Cerebellar nuclear complex (tissue), 1 donor: Measurements from ENCODE around the gene CDH11.

Experiments
- DNase-seq, 2 experiments: peaks; one replicate each; lab custom pipeline; 2025; lab: John Stamatoyannopoulos, UW

The CDH11 gene

GRCh38 chr16:65117811-65118448 lies 3.9 kb downstream of the CDH11 start:
- peak; percentile 57 to 86 for DNase-seq

GRCh38 chr16:65116818-65117430 lies 4.9 kb downstream of the CDH11 start:
- DNase-seq = no peak

- DNase-seq = no peak
These were observed 5.6 kb downstream of the CDH11 start for GRCh38 chr16:65116216-65116615.

GRCh38 chr16:65114527-65114926 lies 7.3 kb downstream of the CDH11 start:
- DNase-seq = peak; percentile 83 to 90

- no peak for DNase-seq
These were observed 8.4 kb downstream of the CDH11 start for GRCh38 chr16:65113441-65113840.

GRCh38 chr16:65111306-65111705 lies 10.6 kb downstream of the CDH11 start:
- no peak for DNase-seq

- DNase-seq = no peak
These were observed 15.1 kb downstream of the CDH11 start for GRCh38 chr16:65106757-65107156.

- DNase-seq = no peak
These were observed 16.7 kb downstream of the CDH11 start for GRCh38 chr16:65105171-65105570.

GRCh38 chr16:65104471-65104870 lies 17.4 kb downstream of the CDH11 start:
- DNase-seq = no peak

GRCh38 chr16:65102326-65102725 lies 19.5 kb downstream of the CDH11 start:
- DNase-seq = no peak

GRCh38 chr16:65101009-65101408 lies 20.9 kb downstream of the CDH11 start:
- DNase-seq = no peak

GRCh38 chr16:65099607-65100006 lies 22.3 kb downstream of the CDH11 start:
- DNase-seq = no peak

GRCh38 chr16:65098916-65099315 lies 22.9 kb downstream of the CDH11 start:
- DNase-seq = no peak

- peak in 1 of 2 experiments; percentile 9 for DNase-seq
These were observed 24.6 kb downstream of the CDH11 start for GRCh38 chr16:65097296-65097695.

GRCh38 chr16:65095906-65096305 lies 26.0 kb downstream of the CDH11 start:
- no peak for DNase-seq

GRCh38 chr16:65095090-65095728 lies 26.7 kb downstream of the CDH11 start:
- no peak for DNase-seq

- no peak for DNase-seq
These were observed 27.9 kb downstream of the CDH11 start for GRCh38 chr16:65094009-65094408.

GRCh38 chr16:65083164-65083857 lies 38.6 kb downstream of the CDH11 start:
- DNase-seq = no peak

- DNase-seq = no peak
These were observed 42.3 kb downstream of the CDH11 start for GRCh38 chr16:65079549-65079948.

- DNase-seq = no peak
These were observed 44.7 kb downstream of the CDH11 start for GRCh38 chr16:65077181-65077580.

- DNase-seq = no peak
These were observed 46.0 kb downstream of the CDH11 start for GRCh38 chr16:65075877-65076276.

GRCh38 chr16:65071433-65072311 lies 50.2 kb downstream of the CDH11 start:
- no peak for DNase-seq
